ENCODE data around the gene ZNF296.

ZNF296 gene

DNA sequence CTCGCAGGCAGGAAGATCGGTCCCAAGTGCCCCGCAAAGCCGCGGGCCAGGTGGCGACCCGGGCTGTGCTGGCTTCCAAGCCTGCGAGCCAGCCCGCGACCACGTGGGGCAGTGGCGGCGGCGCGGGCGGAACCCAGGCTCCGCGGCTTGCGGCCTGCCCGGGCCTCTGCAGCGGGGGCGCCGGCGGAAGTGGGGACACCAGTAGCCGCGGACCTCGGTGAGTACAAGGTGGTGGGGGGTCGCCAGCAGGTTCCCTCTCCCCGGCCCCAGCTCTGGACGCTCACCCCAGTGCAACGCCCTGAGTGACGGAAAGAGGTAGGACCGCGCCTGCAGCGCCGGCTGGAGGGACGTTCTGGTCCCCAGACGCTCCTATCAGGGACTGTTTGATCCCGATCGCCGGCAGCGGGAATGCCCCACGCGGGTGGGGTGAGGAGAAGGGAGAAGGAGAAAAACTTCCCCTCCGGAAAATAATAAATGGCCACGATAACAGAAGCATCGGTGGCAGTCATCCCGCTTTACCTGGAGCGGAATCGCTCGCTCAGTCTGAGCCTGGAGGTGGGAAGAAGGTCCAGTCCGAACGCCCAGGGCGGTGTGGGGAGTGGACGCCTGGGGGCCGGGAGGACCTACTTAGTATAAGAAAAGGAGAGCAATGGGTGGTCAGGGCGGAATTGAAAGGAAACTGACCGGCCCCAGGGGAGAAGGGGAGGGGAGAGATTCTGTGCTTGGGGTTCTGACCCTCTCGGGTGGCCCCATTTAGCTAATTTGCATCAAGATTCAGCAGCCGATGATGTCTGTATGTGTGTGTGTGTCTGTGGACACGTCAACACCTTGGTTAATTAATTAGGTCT, 3.0 kb upstream of the ZNF296 start, which contains the start of gene GEMIN7:
GEMIN7 (plus strand) TSS at position 198 of the 848 bp plus-strand sequence. CDS start 10,855 bp downstream, outside the sequence.
- DNase-seq = peak; percentile 18

DNA sequence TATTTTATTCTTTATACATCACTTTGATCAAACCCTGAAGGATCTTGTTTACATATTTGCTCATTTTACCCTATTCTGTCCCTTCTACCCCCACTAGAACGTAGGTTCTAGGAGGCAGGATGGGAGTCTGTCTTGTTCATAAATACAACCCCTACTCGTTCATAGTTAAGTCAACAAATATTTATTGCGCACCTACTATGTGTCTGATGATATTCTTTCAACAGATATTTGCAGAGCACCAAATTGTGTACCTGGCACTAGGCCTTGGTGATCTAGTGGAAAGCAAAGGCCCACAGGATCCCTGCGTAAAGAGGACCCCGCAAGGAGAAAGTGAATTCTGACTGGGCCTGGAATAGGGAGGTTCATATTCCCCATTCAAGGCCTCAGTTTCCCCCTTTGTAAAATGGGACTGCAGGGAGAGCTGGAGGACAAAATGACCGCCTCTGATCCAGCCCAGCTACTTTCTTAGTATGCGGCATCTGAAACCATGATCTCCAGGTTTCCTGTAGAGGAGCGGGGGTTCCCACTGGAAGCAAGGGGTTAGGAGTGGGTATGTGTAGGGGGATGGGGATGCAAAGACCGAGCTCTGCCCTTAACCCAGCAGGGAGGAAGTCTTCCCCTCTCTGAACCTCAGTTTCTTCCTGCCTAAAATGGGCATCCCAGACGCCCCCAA, 2.2 kb upstream of the ZNF296 start:
- no peak for DNase-seq

DNA sequence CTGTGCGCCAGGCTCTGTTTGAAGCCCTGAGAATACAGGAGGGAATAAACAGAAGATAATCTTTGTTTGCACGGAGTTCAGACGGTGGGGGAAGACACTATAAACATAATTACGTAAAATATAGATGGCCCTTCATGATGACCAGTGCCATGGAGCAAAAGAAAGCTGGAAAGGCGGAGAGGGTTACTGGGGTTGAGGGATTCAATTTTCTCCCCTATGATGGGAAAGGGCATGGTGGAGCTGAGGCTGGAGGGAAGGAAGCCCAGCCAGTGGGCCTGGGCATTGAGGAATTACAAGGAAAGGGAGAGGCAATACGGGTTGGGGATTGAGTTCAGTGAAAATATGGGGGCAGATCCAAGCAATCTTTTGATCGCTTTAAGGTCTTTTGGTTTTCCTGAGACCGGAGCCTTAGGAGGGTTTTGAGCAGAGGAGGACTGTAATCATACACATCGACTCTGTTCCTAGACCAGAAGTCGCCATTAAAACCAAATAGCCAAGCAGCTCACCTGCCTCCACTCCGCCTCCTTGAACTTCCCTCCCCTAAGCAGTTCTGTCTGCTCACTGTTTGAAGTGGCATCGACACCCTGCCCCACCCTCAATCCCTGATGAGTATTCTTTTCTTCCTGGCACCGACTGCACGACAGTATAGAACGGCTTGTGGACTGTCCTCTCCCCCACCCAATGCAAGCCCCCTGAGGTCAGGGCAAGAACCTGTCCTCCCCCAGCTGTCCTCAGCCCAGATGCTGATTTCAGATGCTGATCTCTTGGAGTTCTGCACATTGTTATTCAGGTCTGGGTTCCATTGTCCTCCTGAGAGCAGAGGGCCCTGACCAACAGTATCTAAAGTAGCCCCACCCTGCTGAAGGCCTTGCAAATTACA, 813 bp upstream of the ZNF296 start:
- DNase-seq = no peak

DNA sequence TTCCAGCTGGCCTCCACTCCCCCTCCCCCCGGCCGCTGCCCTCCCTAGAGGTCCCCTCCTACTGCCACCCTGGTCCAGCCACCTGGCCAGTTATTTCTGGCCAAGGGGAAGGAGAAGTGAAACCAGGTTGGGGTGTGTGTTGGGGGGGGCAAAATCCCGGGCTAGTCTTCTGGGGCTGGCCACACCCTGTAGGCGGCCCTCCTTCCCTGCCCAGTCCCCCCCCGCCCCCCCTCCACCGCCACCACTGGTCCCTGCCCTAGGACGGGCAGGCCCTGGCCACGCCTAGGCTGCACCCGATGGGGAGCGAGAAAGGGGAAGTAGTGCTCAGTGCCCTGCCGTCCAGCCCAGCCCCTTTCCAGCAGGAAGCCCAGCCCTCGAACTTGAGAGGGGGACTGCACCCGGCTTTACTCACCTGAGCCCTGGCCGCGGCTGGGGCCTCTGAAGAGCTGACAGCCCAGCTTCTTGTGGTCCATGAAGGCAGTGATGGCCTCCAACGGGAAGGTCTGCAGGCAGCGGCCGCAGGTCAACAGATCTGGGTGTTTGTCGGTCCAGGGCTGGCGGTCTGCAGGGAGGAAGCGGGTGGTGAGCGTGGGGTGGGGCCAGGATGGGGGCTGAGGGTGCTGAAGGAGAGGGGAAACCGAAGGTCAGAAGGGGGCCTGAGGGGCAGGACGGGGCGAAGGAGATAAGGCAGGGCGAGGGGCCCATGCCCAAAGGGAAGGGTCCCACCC, 813 bp downstream of the ZNF296 start:
- no peak for DNase-seq

DNA sequence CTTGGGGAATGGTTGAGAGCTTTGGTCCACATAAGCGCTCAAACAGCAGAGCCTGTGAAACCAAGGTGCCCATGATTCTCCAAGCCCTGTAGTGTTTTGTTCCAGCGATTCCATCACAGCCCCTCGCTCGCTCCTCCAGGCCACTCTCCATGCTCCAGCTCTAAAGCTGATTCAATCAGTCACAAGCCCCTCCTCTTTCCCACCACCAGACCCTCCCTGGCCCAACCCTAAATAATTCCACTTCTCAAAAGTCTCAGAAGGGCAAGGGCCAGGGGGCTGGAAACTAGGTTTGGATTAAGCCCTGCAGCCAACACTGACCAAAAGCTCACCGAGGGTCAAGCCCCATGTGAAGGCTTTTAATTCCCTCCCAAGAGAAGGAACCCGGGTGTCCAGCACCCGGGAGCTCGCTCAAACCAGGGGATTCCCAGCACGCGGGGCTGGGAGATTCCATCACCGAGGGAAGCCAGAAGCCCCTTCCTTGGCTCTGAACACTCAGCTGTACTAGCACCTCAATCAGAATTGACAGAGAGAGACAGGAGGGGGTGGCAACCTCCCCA, 1.5 kb downstream of the ZNF296 start:
- no peak for DNase-seq

DNA sequence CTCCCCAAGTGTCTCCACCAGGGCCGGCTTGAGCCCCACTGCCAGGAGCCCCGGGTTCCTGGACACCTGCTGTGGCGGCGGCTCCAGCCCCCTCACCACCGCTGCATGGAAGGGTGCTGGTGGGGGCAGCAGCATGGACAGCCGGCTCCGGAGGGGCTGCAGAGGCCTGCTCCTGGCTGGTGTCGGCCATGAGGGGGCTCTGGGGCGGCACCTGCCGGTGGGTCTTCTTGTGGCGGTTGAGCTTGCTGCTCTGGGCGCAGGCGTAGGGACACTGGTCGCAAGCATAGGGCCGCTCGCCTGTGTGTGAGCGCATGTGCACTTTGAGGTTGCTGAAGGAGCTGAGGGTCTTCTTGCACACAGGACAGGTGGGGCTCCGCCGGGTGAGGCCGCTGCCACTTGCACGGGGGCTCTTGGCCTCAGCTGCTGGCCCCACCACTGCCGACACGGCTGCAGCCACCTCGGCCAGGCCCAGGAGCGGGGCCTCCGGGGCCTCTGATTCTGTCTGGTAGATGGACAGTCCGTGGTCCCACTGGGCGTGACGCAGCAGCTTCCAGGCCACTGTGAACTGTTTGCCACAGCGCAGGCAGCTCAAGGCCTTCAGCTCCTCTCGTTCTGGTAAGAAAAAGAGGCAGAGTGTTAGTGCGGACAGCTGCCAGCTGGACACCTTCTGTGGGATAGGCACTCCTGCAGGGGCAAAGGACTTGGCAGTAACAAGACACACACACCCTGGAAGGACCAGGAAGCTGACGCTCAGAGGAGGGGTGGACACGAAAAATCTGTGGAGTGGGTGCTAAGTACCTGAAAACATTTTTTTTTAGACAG, 4.1 kb downstream of the ZNF296 start:
- DNase-seq = no peak

DNA sequence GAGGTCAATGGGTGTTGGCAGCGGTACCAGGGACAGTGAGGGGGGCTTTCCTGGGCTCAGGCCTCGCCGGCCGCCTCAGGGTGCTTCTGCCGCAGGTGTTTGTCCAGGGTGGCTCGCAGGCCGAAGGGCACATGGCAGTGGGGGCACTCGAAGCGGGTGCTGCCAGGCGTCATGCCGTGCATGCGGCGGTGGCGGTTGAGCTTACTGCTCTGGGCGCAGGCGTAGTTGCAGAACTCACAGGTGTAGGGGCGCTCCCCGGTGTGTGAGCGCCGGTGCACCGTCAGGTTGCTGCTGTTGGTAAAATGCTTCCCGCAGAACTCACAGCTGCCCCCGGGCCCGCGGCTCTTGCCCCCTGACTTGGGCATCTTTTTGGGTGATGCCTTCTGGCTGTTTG, 4.7 kb downstream of the ZNF296 start:
- no peak for DNase-seq

DNA sequence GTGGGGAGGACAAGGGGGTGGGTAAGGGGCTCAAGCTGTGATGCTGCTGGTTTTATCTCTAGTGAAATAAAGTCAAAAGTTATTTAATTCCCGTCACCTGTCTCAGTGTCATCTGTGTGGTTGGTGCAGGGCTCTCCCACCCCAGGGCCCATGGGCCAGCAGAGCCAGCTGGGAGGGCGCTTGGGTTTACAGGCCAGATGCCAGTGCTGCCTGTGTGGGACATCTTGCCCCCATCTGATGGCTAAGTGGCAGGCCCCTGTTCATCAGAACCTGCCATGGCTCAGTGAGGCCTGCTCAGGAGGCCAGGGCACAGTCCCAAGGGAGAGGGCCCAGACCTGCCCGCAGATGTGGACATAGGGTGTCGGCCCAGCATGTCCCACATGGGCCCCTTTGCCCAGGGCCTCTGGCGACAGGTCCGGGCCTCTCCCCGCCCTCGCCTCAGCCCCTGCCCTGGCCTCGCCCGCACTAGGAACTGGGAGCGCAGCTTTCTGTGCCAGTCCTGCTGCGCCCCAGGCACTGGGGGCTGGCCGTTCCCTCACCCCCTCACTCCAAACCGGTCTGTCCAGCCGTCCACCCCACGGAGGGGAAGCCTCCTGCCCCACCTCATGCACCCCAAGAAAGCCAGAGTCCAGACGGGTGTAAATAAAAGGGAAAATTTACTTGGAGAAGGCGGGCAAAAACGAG, 5.3 kb downstream of the ZNF296 start:
- DNase-seq = no peak

DNA sequence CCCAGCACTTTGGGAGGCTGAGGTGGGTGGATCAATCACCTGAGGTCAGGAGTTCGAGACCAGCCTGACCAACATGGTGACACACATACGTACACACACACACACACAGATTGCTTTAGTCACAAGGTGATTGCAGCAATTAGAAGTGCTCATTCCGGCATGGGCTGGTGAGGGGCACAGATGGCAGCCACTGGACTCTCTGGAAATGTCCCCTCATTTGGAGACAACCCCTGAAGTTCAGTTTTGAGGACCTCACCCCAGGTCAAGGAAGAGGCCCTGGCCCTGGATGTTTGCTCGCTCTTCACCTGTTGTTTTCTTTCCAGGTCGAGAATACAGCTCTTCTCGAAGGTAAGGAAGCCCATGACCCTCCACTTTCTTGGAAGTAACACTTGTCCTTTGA, 6.1 kb downstream of the ZNF296 start:
- DNase-seq = no peak

DNA sequence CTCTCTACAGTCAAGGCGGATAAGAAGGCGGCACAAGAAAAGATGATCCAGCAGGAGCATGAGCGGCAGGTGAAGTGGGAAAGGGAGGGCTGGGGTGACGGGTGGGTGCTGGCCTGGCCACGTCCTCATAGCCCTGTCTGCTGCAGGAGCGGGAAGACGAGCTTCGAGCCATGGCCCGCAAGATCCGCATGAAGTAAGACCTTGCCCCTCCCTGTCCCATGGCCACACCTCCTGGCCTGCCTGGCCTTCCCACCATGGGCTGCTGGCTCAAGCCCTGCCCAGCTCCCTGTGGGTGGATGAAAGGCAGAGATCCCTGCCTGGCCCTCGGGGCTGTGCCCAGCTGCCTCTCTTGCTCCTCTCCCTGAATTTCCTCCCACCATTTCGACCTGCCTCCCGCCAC, 7.2 kb downstream of the ZNF296 start:
- DNase-seq = no peak

DNA sequence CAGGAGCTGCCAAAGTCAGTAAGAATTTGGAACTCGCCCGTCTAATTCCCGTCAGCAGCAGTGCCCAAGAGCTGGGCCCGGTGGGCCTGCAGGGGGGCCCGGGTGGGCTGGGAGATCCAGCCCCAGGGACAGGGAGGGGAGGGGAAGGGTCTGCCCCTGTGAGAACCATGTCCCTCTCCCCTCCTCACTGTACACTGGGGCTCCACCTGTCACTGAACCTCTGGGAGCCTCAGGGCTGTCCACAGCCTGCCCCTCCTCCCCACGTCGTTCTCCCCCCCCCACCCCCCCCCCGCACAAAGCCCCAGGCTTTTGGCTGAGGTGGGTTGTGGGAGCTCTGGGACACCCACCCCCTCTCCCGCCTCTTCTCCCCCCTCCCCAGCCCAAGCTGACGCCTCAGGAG, 8.2 kb downstream of the ZNF296 start:
- no peak for DNase-seq

DNA sequence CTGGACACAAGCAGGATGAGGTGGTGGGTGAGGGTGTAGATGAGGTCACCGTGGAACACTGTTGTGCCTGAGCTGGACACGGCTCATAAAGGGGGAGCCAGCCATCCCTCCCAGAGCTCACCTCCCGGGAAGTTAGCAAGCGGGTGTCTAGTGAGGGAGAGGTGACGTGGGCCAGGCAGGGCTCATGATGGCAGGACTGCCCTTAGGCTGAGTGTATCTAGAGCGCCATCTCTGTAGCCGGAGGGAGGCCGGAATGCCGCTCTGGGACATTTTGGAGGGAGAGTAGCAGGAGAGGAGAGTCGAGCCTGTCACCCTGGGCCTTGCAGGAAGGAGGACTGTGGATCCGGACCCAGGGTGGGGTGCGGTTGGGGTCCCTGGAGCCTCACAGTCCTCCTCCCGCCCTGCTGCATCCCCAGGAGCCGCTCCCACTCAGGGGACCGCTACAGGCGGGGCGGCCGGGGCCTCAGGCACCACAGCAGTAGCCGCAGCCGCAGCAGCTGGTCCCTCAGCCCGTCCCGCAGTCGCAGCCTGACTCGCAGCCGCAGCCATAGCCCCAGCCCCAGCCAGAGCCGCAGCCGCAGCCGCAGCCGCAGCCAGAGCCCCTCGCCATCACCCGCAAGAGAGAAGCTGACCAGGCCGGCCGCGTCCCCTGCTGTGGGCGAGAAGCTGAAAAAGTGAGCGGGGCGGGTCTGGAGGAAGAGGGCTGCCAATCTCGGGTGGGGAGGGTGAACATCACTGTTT, 9.2 kb downstream of the ZNF296 start:
- no peak for DNase-seq

DNA sequence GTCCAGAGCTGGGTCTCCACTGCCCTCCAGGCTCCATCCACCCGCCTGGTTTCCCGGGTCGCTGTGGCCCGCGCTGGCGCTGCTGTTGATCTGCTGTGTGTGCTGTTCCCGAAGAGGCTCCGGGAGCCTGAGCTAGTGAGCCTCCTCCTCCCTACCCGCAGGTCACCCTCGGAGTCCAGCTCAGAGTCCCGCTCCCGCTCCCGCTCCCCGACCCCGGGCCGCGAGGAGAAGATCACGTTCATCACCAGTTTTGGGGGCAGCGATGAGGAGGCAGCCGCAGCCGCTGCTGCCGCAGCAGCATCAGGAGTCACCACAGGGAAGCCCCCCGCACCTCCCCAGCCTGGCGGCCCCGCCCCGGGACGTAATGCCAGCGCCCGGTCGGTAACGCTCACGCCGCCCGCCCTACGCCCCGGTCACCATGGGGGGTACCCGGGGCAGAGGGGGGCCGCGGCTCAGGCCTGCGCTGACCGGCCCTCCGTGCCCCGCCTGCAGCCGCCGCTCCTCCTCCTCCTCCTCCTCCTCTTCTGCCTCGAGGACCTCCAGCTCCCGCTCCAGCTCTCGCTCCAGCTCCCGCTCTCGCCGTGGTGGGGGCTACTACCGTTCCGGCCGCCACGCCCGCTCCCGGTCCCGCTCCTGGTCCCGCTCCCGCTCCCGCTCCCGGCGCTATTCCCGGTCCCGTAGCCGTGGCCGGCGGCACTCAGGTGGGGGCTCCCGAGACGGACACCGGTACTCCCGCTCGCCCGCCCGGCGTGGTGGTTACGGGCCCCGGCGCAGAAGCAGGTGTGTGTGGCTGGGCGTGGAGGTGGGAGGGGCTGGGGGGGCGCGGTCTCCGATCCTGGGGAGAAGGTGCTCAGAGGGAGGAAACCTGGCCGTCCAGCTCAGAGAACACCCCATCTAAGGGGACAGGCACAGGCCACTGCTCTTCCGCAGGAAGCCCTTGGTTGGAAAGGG, 12.2 kb downstream of the ZNF296 start:
- DNase-seq = no peak

DNA sequence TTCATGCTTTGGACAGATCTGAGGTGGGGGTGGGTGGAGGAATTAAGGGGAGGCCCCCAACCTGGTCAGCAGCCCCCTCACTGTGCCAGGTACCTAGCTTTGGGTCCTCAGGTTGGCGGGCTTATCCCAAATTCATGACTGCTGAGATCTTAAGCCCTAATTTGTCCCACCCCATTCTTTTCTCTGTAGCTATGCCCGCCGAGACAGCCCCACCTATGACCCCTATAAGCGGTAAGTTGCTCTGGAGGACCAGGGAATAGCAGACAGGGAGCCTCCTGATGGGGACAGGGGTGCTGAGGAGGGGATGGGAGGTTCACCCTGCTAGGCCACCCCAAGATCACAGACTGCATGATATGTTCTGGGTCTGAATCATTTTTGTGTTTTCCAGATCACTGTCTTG, 14.3 kb downstream of the ZNF296 start:
- DNase-seq = no peak

DNA sequence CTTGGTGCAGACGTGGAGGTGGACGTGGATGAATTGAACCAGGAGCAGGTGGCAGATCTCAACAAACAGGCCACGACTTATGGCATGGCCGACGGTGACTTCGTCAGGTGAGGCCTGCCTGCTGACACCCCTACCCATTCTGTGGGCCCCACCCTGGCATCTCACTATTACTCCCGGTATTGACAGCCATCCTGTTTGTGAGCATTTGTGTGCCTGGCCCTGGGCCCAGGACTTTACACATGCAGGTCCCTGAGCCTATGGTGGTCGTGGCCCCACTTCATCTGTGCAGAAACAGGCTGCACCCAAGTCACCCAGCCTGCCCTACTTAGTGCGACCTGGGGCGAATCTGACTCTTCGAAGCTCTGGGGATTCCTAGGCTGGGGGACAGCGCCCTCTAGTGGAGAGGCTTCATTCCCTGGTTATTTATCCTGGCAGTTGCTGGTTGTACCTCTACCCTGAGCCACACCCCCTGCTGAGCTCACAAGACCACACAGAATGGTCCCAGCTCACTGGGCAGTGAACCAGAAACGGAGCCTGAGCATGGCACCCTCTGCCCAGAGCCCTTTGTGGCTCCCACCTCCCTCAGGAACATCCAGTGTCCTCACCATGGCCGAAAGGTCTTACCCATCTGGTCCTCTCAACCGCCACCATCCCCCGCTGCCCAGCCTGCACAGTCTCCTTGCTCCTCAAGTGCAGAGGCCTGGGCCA, 16.9 kb downstream of the ZNF296 start:
- peak; percentile 38 for DNase-seq

DNA sequence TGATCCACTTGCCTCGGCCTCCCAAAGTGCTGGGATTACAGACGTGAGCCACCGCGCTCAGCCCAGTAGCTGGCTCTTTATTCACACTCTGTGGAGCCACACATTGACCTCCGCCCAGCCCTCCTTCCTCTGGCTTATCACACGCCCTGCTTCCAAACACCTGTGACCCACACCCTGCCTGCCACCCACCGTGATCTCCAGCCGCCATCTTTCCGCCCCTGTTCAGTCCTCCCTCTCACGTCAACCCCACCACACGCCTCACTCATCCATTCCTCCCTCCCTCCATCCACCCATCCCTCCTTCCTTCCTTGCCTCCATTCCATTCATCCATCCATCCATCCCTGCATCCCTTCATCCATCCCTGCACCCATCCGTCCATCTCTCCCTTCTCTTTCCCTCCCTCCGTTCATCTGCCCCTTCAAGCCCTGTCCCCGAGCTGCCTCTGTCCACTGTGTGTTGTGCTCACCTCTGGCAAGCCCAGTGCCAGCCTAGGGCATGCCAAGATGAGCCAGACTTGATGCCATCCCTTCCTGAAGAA, 17.6 kb downstream of the ZNF296 start:
- DNase-seq = no peak

DNA sequence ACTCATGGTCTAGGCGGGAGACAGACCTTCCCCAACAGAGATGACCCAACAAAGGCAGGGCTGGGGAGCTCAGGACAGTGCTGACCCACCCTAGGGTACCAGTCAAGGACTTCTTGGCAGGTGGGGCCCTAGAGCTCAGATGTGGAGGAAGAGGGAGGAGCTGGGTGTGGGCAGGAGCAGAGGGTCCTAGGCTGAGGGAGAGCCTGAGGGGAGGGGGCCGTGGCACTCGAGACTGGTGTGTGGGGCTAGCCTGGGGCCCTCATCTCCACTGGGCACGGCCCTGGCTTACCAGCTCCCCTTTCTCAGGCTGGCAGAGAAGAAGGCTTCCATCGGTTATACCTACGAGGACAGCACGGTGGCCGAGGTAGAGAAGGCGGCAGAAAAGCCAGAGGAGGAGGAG, 18.8 kb downstream of the ZNF296 start:
- no peak for DNase-seq

DNA sequence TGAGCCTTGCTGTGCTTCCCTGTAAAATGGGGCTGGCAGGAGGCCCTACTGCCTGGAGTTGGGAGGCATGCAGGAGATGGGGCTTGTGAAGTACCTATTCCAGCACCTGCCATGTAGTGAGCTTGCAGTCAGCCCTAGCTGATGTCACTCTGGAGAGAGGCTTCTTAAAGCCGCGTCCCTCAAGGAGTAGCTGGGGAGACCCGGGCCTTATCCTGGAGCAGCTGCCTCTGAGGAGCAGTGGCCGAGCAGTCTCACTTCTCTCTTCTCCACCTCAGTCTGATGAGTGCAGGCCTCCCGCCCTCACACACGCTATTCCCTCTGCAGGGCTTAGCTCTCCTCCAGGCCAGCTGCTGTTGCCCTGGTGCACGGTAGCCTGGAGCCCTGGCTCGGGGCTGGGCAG, 19.4 kb downstream of the ZNF296 start:
- no peak for DNase-seq
